ENCODE data around the gene RHCG. TPM values are rescaled to one million over a fixed set of nuclear protein-coding genes. Genes with fewer than 3 reads are reported as not detected.

The RHCG gene
- total and polyA plus RNA-seq, 2 of the 4 experiments (the other 2 are of a cell fraction) = not detected

DNA sequence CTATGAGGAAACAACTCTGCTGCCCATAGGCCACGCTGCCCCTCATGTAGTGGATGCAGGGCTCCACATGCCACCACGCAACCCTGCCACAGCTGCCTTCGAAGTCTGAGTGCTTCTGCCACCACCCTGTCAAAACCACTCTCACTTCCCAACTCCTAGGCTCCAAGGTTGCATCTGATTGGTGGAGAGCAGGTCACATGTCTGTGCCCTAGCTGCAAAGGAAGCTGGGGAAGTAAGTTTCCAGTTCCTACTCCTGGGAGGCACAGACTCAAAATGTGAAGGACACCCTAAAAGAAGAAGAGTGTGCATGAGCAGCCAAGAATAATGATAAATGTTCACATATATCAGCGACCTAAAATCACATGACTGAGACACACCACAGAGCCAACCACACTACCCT, 47.0 kb upstream of the RHCG start:
- H4K5ac ChIP-seq (ENCODE audit: low read depth, low read length) = no peak overlapping the region
- TF ChIP-seq, protein P1, sequence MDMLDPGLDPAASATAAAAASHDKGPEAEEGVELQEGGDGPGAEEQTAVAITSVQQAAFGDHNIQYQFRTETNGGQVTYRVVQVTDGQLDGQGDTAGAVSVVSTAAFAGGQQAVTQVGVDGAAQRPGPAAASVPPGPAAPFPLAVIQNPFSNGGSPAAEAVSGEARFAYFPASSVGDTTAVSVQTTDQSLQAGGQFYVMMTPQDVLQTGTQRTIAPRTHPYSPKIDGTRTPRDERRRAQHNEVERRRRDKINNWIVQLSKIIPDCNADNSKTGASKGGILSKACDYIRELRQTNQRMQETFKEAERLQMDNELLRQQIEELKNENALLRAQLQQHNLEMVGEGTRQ (IDR thresholded peaks at IDR 0.05; ENCODE audit: low read depth, low read length) = no peak
- TF ChIP-seq POLR2A (IDR thresholded peaks at IDR 0.05; ENCODE audit: low read depth, low read length) (no peak), RCOR1 (IDR thresholded peaks at IDR 0.05; ENCODE audit: insufficient replicate concordance, low read length) (no peak), RFX5 (IDR thresholded peaks at IDR 0.05; ENCODE audit: low read depth, low read length) (no peak), MAZ (IDR thresholded peaks at IDR 0.05; ENCODE audit: borderline replicate concordance, low read depth, low read length) (no peak), NFE2L2 (IDR thresholded peaks at IDR 0.05; ENCODE audit: low read depth, low read length) (no peak), RAD21 (IDR thresholded peaks at IDR 0.05; ENCODE audit: low read length) (no peak), FOS (IDR thresholded peaks at IDR 0.05; ENCODE audit: low read depth, low read length) (no peak), CEBPB (IDR thresholded peaks at IDR 0.05; ENCODE audit: low read depth, low read length) (no peak), MXI1 (IDR thresholded peaks at IDR 0.05; ENCODE audit: borderline replicate concordance, low read depth, low read length) (no peak), SMC3 (IDR thresholded peaks at IDR 0.05; ENCODE audit: low read depth, low read length) (no peak), BHLHE40 (IDR thresholded peaks at IDR 0.05; ENCODE audit: low read depth, low read length) (no peak), CHD1 (IDR thresholded peaks at IDR 0.05; ENCODE audit: low read depth, low read length) (no peak)
- TF ChIP-seq, protein P2, sequence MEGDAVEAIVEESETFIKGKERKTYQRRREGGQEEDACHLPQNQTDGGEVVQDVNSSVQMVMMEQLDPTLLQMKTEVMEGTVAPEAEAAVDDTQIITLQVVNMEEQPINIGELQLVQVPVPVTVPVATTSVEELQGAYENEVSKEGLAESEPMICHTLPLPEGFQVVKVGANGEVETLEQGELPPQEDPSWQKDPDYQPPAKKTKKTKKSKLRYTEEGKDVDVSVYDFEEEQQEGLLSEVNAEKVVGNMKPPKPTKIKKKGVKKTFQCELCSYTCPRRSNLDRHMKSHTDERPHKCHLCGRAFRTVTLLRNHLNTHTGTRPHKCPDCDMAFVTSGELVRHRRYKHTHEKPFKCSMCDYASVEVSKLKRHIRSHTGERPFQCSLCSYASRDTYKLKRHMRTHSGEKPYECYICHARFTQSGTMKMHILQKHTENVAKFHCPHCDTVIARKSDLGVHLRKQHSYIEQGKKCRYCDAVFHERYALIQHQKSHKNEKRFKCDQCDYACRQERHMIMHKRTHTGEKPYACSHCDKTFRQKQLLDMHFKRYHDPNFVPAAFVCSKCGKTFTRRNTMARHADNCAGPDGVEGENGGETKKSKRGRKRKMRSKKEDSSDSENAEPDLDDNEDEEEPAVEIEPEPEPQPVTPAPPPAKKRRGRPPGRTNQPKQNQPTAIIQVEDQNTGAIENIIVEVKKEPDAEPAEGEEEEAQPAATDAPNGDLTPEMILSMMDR (conservative IDR thresholded peaks at IDR 0.05; ENCODE audit: low read depth, low read length) = no peak
- TF ChIP-seq, protein P3, sequence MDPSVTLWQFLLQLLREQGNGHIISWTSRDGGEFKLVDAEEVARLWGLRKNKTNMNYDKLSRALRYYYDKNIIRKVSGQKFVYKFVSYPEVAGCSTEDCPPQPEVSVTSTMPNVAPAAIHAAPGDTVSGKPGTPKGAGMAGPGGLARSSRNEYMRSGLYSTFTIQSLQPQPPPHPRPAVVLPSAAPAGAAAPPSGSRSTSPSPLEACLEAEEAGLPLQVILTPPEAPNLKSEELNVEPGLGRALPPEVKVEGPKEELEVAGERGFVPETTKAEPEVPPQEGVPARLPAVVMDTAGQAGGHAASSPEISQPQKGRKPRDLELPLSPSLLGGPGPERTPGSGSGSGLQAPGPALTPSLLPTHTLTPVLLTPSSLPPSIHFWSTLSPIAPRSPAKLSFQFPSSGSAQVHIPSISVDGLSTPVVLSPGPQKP (IDR thresholded peaks at IDR 0.05; ENCODE audit: borderline replicate concordance, low read depth, low read length) = no peak
- H3K23ac ChIP-seq (ENCODE audit: low read depth, low read length) = no peak overlapping the region
- H2BK20ac ChIP-seq (ENCODE audit: low read depth, low read length) = no peak overlapping the region
- H4K20me1 ChIP-seq (ENCODE audit: insufficient read depth, low read length) = no peaks in the 10 kb centered on the region
- H3K36me3 ChIP-seq (ENCODE audit: control insufficient read depth, insufficient read depth, low read length) = no peaks in the 10 kb centered on the region
- H3K14ac ChIP-seq (replicated peaks; ENCODE audit: low read depth, low read length) = no peak overlapping the region
- H4K91ac ChIP-seq (ENCODE audit: insufficient read depth, low read depth, low read length) = no peak overlapping the region
- no peak overlapping the region for H2BK5ac ChIP-seq (ENCODE audit: low read depth, low read length, poor library complexity, severe bottlenecking)
- H3K4me2 ChIP-seq (ENCODE audit: low read depth, low read length) = no peak overlapping the region
- POLR2A ChIA-PET (ENCODE audit: unreplicated experiment) = no interaction called here
- H2AK9ac ChIP-seq (replicated peaks; ENCODE audit: low read depth, low read length, poor library complexity) = no peak overlapping the region
- no peak overlapping the region for H2AFZ ChIP-seq (replicated peaks; ENCODE audit: low read length, poor library complexity)
- dilution Hi-C loops (cut with HindIII; ENCODE audit: low sequenced_read_pairs, unreplicated experiment) = no loop called here
- H3K4me1 ChIP-seq (ENCODE audit: control insufficient read depth, insufficient read depth, low read length) = no peaks in the 10 kb centered on the region
- in situ Hi-C loops (cut with MboI; ENCODE audit: low sequenced_read_pairs) = no loop called here
- H3K79me1 ChIP-seq (ENCODE audit: low read depth in 1 of 2, low read length in 2 of 2) = no peaks in the 10 kb centered on the region
- peaks cover 17% of the 10 kb centered on the region for H3K27me3 ChIP-seq (ENCODE audit: control insufficient read depth, insufficient read depth, low read length)
- H3K18ac ChIP-seq (ENCODE audit: low read depth, low read length) = no peak overlapping the region
- H2AK5ac ChIP-seq (ENCODE audit: low read depth, low read length) = no peak overlapping the region
- no peak overlapping the region for H2BK120ac ChIP-seq (ENCODE audit: low read depth, low read length)
- no peak overlapping the region for H3K56ac ChIP-seq (ENCODE audit: extremely low read depth, insufficient read depth, low read length)
- H3K4ac ChIP-seq (ENCODE audit: low read depth, low read length) = no peak overlapping the region
- ATAC-seq (ENCODE audit: low read depth) = no peak
- H3K27ac ChIP-seq (ENCODE audit: insufficient read depth, low read length) = no peak overlapping the region
- BruUV-seq (replicated peaks) = no TSS peak
- no peak overlapping the region for H3K9ac ChIP-seq (ENCODE audit: low read depth, low read length)
- no peaks in the 10 kb centered on the region for H3K9me1 ChIP-seq (ENCODE audit: insufficient read depth, low read length)
- no peak for DNase-seq
- no peak overlapping the region for H4K8ac ChIP-seq (ENCODE audit: low read depth in 2 of 2, low read length in 2 of 2)
- H3K4me3 ChIP-seq (ENCODE audit: insufficient read depth, low read depth, low read length) = no peak overlapping the region
- 33% methylated on average over 1 of the region's 4 CpGs; no CpG with 5 or more reads in 1 of the 2 experiments for WGBS, 2 experiments (ENCODE audit: extremely low coverage in 2 of 2, insufficient read length in 1 of 2)
- CTCF ChIA-PET = no interaction called here
- H3K9me3 ChIP-seq (ENCODE audit: control insufficient read depth, insufficient read depth, low read length) = peaks cover 2% of the 10 kb centered on the region; the same call in 1 of the 2 replicates
- intact Hi-C loops (cut with micrococcal nuclease) = no loop called here
- H2BK15ac ChIP-seq (ENCODE audit: low read depth, low read length) = no peak overlapping the region
